GM23248 (cell line): ENCODE data around the gene CCDC85C. TPM values are rescaled to one million over a fixed set of nuclear protein-coding genes. Genes with fewer than 3 reads are reported as not detected.

ENCODE experiments used
- DNase-seq: peaks from one replicate; pipeline ENCODE4 v3.0.0-alpha.2; 2015
- H2AFZ ChIP-seq: fragments of 200-600 bp; sonication (generic); 2 replicates; pipeline ENCODE4 v1.6.1; 2016; ENCODE audit warnings: antibody characterized with exemption
- H3F3A ChIP-seq: fragments of 200-600 bp; sonication (generic); 2 replicates; pipeline ENCODE4 v1.6.1; 2016; ENCODE audit warnings: mild to moderate bottlenecking, antibody characterized with exemption, mixed run types; ENCODE audit not compliant: insufficient read depth
- H3K27ac ChIP-seq: fragments of 200-600 bp; sonication (generic); 2 replicates; pipeline ENCODE4 v1.5.1; 2016; ENCODE audit warnings: mild to moderate bottlenecking
- H3K27me3 ChIP-seq: fragments of 200-600 bp; sonication (generic); replicated peaks from 2 replicates; pipeline ENCODE4 v1.6.1; 2016; ENCODE audit warnings: mild to moderate bottlenecking; ENCODE audit not compliant: insufficient read depth
- H3K36me3 ChIP-seq: fragments of 200-600 bp; sonication (generic); 2 replicates; pipeline ENCODE4 v1.6.1; 2016; ENCODE audit warnings: low read depth, mild to moderate bottlenecking
- H3K4me1 ChIP-seq: fragments of 200-600 bp; sonication (generic); 2 replicates; pipeline ENCODE4 v1.6.1; 2016; ENCODE audit warnings: mild to moderate bottlenecking; ENCODE audit not compliant: insufficient read depth
- H3K4me2 ChIP-seq: fragments of 200-600 bp; sonication (generic); one replicate; pipeline ENCODE4 v1.6.1; 2016; ENCODE audit warnings: mild to moderate bottlenecking; ENCODE audit not compliant: unreplicated experiment
- H3K4me3 ChIP-seq: fragments of 200-600 bp; sonication (generic); 2 replicates; pipeline ENCODE4 v1.5.1; 2016; ENCODE audit warnings: mild to moderate bottlenecking
- H3K79me2 ChIP-seq: fragments of 200-600 bp; sonication (generic); 2 replicates; pipeline ENCODE4 v1.6.1; 2016; ENCODE audit warnings: mild to moderate bottlenecking; ENCODE audit not compliant: insufficient read depth
- H3K9ac ChIP-seq: fragments of 200-600 bp; sonication (generic); 2 replicates; pipeline ENCODE4 v1.6.1; 2016; ENCODE audit warnings: mild to moderate bottlenecking
- H3K9me2 ChIP-seq: fragments of 200-600 bp; sonication (generic); 2 replicates; pipeline ENCODE4 v1.6.1; 2016; ENCODE audit warnings: mixed run types, mild to moderate bottlenecking, moderate library complexity; ENCODE audit not compliant: insufficient read depth
- H3K9me3 ChIP-seq: fragments of 200-600 bp; sonication (generic); one replicate; pipeline ENCODE4 v1.6.1; 2017; ENCODE audit warnings: low read depth
- H4K20me1 ChIP-seq: fragments of 200-600 bp; sonication (generic); 2 replicates; pipeline ENCODE4 v1.6.0; 2016; ENCODE audit not compliant: insufficient read depth
- EZH2 ChIP-seq: fragments of 200-600 bp; sonication (generic); IDR thresholded peaks from 2 replicates; pipeline ENCODE4 v1.6.1; 2018; ENCODE audit warnings: antibody characterized with exemption, mild to moderate bottlenecking; ENCODE audit not compliant: insufficient read depth, poor library complexity, severe bottlenecking
- EZH2phosphoT487 ChIP-seq: fragments of 200-600 bp; sonication (generic); IDR thresholded peaks from 2 replicates; pipeline ENCODE4 v1.6.1; 2018; ENCODE audit warnings: antibody characterized with exemption, moderate library complexity, mild to moderate bottlenecking, low read depth; ENCODE audit not compliant: insufficient read depth
- WGBS, 2 experiments: methylation state at CpG; one replicate each; pipeline ENCODE4 v1.1.6; 2015 to 2017; ENCODE audit warnings: low lambda C conversion rate in 2 of 2, low coverage in 1 of 2; ENCODE audit errors: missing lambda C conversion rate in 2 of 2; 5-methylcytosine and 5-hydroxymethylcytosine counted together
- in situ Hi-C: fragments of 300-500 bp; cut with MboI; formaldehyde crosslinking; loops from 2 replicates; pipeline ENCODE4 v1.15.0; 2020
- polyA plus RNA-seq: library from polyadenylated mRNA; unstranded; fragments of >200 nt; fragmentation: Nextera tagmentation; extraction: Ambion mirVana; gene quantifications from 2 replicates; pipeline ENCODE4 v1.2.1, GENCODE V29; 2016
- total RNA-seq: library from RNA; depleted of rRNA; stranded (reverse); fragments of >200 nt; shearing (Covaris generic); gene quantifications from 2 replicates; pipeline ENCODE4 v1.2.3, GENCODE V29; 2014

Gene CCDC85C
- total and polyA plus RNA-seq, 2 experiments from 2014 or later: 0.68 to 11.0 TPM

DNA sequence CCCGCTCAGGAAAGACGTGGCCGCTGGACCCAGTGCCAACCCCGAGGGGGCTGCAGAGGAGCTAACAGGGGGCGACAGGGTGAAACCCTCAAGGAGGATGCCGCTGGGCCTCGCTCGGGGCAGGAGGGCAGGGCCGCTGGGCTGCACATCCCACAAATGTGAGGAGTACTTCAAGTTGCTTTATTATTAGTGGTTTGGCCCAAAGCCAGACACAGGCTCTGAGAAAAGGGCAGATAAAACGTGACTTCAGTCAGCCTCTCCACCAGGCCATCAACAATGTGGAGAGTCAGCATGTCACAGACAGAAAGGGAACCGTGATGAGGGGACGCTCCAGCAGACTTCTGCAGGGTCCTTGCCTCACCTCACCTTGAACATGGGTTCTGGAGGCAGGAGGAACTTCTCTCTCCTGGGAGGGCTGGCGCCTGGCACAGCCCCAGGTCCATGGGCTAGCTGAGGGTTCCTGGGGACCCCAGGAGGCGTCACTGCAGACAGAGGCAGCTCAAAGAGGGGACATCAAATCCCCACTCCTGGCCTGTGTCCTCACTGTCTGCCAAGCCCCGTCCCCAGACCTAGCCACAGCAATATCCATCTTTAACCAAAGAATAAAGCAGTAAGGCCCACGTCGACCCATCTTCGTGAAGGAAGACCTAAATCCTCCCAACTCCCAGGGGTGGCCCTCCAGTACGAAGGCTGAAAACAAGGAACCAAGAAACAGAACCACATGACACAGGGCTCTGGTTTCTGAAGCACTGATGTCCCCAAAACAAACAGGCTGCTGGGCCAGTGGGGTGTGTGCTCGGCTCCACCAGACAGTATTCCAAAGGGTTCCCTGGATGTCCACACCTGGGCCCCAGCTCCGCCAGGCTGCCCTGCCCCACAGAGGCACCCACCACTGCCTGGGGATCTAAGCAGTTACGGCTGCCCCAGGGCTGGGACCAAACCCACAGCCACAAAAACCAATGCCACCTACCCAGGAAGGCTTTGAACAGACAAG lies 35.1 kb downstream of the CCDC85C start:
- Histone ChIP-seq H3F3A (no peaks in the 10 kb centered on the region), H2AFZ (no peak overlapping the region), H3K9ac (no peak overlapping the region), H3K9me3 (no peaks in the 10 kb centered on the region), H3K27ac (no peak overlapping the region), H3K9me2 (no peaks in the 10 kb centered on the region), H3K79me2 (no peaks in the 10 kb centered on the region), H3K4me2 (no peak overlapping the region), H3K36me3 (no peaks in the 10 kb centered on the region), H3K4me3 (no peak overlapping the region), H3K27me3 (no peaks in the 10 kb centered on the region), H4K20me1 (no peaks in the 10 kb centered on the region), H3K4me1 (peaks cover under 1% of the 10 kb centered on the region; the same call in 1 of the 2 replicates)
- TF ChIP-seq EZH2phosphoT487: no peak
- no peak for TF ChIP-seq EZH2
- in situ Hi-C loops: no loop called here
- 85% methylated on average over 22 of the region's 22 CpGs for WGBS, 2 experiments
- peak; percentile 36 for DNase-seq

DNA sequence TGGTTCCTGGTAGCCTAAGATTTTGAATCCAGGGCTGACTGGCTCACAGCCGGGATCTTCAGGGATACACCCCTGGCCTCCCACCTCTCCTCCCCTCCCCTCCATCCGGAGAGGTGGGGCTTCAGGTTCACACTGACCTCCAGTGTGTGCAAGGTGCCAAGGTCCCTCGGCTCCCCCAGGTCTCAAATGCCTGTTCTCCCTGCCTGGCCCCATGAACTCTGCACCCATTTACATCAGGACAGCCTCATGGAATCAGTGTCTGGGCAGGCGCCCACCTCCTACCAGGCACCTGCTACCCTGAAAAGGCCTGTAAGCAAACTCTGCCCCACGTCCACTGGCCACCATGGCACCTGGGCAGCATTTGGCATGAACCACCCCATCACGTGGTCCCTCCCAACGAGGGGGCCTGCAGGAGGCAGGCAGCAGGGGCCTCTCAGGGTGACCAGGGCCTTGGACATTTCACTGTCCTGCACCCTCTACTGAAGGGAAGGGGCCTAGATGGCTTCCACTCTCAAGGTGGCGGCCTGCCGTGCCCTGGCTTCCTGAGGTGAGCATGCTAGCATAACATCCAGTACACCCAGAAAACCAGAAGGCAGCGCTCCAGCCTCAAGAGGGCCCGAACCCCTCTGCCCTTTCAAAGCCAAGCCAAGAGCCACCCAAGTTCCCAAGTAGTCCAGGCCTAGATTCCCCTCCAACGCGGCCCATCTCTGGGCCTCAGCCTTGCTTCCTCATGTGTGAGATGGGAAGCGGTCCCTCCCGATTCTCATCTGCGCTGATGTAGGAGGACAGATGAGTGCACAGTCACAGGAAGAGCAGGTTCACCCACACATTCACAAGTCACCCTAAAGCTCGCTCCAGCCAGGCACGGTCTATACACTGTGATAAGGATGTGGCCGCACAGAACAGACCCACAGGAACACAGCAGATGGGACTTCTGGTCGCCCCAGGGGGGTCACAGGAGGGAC lies 37.3 kb downstream of the CCDC85C start:
- DNase-seq: no peak

DNA sequence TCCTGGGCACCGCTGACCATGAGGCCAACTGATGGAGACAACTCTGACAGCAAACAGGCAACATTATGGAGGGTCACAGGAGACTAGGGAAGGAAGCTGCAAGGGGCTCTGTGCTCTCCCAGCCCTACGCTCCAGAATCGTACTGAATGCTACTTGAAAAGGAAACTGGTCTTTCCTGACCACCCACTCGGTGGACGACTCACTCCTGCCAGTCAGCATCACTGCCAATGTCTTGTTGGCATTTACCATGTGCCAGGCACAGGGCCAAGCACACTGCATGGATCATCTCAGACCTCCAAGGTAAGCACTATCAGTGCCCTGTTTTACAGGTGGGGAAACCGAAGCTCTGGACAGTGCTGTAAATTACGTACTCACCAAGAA lies 38.0 kb downstream of the CCDC85C start:
- H3K27me3 ChIP-seq: no peaks in the 10 kb centered on the region
- H3K9ac ChIP-seq: no peak overlapping the region
- H3K27ac ChIP-seq: no peak overlapping the region
- WGBS, 2 experiments: 56 to 62% methylated on average over 7 of the region's 7 CpGs
- H4K20me1 ChIP-seq: no peaks in the 10 kb centered on the region
- H3K79me2 ChIP-seq: no peaks in the 10 kb centered on the region
- no peaks in the 10 kb centered on the region for H3K9me2 ChIP-seq
- no peaks in the 10 kb centered on the region for H3K9me3 ChIP-seq
- no peak overlapping the region for H3K4me2 ChIP-seq
- DNase-seq: no peak
- no peaks in the 10 kb centered on the region for H3K4me1 ChIP-seq
- H2AFZ ChIP-seq: no peak overlapping the region
- in situ Hi-C loops: no loop called here
- TF ChIP-seq EZH2phosphoT487: no peak
- no peak for TF ChIP-seq EZH2
- H3K36me3 ChIP-seq: no peaks in the 10 kb centered on the region
- H3K4me3 ChIP-seq: no peak overlapping the region
- no peaks in the 10 kb centered on the region for H3F3A ChIP-seq

More for the DNA sequence above, 37.3 kb downstream of the CCDC85C start:
- TF ChIP-seq EZH2 (no peak), EZH2phosphoT487 (no peak)
- H4K20me1 ChIP-seq: no peaks in the 10 kb centered on the region
- H3K9ac ChIP-seq: no peak overlapping the region
- H2AFZ ChIP-seq: no peak overlapping the region
- no peak overlapping the region for H3K4me2 ChIP-seq
- H3K9me2 ChIP-seq: no peaks in the 10 kb centered on the region
- no peaks in the 10 kb centered on the region for H3K4me1 ChIP-seq
- no peaks in the 10 kb centered on the region for H3F3A ChIP-seq
- H3K36me3 ChIP-seq: no peaks in the 10 kb centered on the region
- no peak overlapping the region for H3K4me3 ChIP-seq
- H3K27ac ChIP-seq: no peak overlapping the region
- 84% methylated on average over 20 of the region's 20 CpGs for WGBS, 2 experiments
- no peaks in the 10 kb centered on the region for H3K9me3 ChIP-seq
- H3K79me2 ChIP-seq: no peaks in the 10 kb centered on the region
- no peaks in the 10 kb centered on the region for H3K27me3 ChIP-seq
- in situ Hi-C loops: no loop called here

DNA sequence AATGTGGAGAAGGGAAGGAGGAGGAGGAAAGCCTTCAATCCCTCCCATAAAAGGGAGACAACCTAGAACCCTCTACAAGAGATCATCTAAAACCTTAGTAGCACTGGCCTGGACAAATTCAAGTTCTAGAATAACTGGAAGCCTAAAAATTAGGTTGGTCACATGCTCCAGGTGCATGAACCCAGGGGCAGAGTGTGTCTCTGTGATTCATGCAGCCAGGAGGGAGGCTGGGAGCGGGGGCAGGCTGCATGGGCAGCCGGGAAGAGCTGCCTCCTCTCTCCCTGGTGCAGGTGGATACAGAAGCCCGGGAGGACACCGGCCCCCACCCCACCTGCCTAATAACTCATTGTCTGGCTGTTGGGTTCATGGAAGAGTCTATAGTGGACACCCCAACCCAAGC lies 38.6 kb downstream of the CCDC85C start:
- TF ChIP-seq EZH2phosphoT487 (no peak), EZH2 (no peak)
- Histone ChIP-seq H4K20me1 (no peaks in the 10 kb centered on the region), H3K9me3 (no peaks in the 10 kb centered on the region), H3K36me3 (no peaks in the 10 kb centered on the region), H3K27ac (no peak overlapping the region), H2AFZ (no peak overlapping the region), H3K4me1 (no peaks in the 10 kb centered on the region), H3K79me2 (no peaks in the 10 kb centered on the region), H3K9ac (no peak overlapping the region), H3F3A (no peaks in the 10 kb centered on the region), H3K4me3 (no peak overlapping the region), H3K9me2 (no peaks in the 10 kb centered on the region), H3K4me2 (no peak overlapping the region), H3K27me3 (no peaks in the 10 kb centered on the region)
- WGBS, 2 experiments: 68 to 84% methylated on average over 4 of the region's 4 CpGs
- in situ Hi-C loops: no loop called here
- no peak for DNase-seq
